NCI-H1417 treated with DMSO at 0.1 percent for 48 hours (cell line): ENCODE results near the gene ZNF804A.

ENCODE experiments used
- DNase-seq: peaks from one replicate; lab custom pipeline; 2025; lab: John Stamatoyannopoulos, UW

ZNF804A gene

DNA sequence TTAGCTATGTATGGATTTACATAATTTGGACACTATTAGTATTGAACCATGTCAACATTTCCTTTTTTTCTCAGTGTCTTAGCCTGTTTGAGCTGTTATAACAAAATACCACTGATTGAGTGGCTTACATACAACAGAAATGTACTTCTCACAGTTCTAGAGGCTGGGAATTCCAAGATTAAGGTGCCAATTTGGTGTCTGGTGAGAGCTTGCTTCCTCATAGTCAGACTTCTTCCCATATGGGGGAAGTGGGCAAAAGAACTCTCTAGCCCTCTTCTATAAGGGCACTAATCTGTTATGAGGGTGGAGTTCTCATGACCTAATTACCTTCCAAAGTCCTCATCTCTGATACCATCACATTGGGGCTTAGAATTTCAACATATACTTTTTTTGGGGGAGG, 12.6 kb downstream of the ZNF804A start:
- DNase-seq, result no peak

DNA sequence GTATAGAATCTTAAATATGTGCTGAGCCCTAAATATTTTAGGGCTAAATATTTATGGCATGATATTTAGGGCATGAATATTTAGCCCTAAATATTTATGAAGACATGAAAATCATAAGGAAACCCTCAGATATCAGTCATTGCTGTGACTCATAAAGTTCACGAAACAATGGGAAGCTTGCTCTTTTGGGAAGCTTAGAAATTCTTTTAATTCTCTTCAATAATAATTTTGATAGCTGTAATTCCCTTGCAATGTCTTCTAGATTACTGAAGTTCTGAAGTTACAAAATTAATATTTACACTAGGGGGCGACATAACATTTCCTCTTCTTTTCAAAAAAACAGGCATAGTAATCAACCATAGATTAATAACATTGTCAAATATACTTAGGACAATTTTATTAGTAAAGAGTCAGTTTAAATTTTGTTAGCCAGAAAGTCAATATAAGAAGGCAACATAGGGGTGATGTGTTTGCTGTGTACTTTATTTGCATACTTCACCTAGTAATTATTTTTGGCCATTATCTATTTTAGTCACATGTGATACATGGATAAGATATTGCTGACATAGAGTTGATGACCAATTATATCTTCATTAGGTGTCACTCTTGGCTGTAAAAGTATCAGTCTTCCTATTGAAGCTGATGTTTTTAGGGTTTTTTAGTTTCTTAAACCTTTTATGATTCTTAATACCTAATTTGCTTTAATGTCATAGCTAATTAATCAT, 13.2 kb downstream of the ZNF804A start:
- DNase-seq, result peak; percentile 22

- no peak for DNase-seq
Observed at GRCh38 chr2:184620367-184620766, 22.0 kb downstream of the ZNF804A start.

DNA sequence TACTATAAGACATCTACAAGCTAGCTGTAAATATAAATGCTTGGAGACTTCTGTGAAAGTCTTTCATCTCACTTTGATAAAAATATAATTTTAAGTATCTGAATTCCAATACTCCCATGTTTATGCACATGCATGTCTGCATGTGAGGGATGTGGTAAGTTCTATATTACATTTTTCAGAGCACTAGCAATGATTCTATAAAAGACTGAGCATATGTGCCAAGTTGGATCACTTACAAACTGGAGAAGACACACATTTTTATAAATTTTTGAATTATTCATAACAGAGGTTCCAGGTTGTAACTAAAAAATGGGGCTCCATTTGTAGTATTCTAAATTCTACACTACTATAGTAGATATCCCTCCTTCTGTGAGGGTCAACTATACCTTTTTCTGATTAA, 26.0 kb downstream of the ZNF804A start:
- DNase-seq, result no peak

DNA sequence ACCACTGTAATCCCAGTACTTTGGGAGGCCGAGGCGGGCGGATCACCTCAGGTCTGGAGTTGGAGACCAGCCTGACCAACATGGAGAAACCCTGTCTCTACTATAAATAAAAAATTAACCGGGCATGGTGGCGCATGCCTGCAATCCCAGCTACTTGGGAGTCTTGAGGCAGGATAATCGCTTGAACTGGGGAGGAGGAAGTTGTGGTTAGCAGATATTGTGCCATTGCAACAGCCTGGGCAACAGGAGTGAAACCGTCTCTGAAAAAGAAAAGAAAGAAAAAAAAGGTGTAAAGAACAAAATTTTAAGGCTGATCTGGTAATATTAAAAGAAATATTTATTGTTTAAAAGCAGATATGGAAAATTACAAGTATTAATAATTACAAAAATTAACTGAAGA, 29.7 kb downstream of the ZNF804A start:
- DNase-seq, result no peak

DNA sequence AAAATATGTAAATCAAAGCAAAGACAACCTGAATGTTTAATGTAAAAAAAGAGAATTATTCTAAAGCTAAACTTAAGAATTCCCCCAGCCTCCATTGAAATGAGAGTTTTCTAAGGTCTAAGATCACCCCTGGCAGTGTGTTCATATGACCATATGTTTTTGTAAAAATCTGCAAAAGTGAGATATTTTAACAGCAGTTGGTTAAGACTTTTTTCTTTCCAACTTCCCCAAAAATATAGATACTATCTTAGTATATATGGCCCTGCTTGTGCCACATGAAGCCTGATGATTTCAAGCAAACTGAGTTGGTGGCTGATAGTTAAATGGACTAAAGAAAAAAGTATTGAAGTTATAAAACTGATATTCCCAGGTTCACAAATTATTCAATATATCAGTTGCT, 35.4 kb downstream of the ZNF804A start:
- no peak for DNase-seq

DNA sequence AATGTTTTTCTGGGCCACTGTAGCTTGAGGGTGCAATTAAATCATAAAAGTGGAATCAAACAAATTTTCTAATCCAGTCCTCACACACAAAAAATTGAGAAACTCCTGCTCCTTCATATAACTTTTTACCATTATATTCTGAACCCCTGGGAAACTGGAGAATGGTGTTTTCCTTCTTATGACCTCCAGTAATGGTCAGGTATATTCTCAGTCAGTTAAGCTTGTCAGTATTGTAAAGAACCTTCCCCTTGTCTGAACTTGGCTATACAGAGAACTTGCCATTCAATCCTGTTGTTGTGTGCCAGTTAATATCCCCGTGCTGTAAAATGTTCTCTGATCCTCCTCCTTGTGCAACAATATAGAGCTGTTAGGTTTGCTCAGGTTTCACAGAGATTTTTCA, 39.5 kb downstream of the ZNF804A start:
- no peak for DNase-seq

DNA sequence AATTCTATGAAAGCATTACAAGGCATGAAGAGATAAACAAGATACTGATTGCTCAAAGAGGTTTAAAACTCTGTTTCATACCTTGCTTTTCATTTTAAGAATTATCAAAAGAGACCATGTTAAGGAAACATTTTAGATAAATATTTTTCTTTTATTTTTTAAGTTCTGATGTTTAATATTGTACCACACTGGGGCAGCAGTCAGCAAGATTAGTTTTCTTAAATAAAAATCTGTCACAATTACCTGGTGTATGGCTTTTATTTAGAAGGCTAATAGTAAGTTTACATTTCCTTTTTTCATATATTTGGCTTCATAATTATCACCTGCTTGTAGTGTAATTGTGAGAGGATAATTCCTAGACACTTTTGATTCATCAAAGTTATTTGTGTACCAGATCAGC, 46.4 kb downstream of the ZNF804A start:
- no peak for DNase-seq

- no peak for DNase-seq
Observed at GRCh38 chr2:184646177-184646576, 47.8 kb downstream of the ZNF804A start.

DNA sequence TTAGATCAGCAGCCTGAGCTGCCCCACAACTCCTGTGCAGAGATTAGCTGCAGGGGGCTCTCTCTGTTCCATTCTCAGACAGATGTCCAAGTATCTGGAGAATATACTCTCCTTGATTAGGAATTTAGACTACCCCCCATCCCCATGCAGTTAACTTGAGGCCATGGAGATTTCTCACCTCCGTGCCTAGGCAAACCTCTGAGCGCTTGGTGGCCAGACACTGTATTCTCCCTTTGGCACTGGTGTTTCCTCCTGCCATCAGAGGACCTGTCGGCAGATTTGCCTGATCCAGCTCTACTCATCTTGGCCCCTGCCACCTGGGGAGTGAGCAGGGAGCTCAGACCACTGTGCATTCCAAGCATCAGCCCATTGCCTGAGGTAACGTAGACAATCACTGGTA, 48.3 kb downstream of the ZNF804A start:
- no peak for DNase-seq

DNA sequence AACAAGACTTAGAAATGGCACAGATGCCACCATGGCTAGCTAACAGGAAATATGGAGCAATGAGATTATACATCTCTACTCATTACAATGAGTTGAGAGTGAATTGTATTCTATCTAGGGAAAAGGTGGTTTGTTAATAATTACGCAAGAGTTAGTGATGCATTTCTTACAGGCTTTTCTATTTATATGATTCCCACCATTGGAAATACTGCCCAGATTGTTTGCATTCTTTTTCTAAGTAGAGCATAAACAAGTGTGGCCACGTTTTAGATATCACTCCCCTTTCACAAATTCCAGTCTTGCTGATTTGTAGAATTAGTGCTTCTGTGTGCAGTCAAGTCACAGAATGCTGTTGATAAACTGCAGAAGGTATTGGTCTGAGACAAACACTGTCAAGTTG, 56.6 kb downstream of the ZNF804A start:
- DNase-seq, result no peak

DNA sequence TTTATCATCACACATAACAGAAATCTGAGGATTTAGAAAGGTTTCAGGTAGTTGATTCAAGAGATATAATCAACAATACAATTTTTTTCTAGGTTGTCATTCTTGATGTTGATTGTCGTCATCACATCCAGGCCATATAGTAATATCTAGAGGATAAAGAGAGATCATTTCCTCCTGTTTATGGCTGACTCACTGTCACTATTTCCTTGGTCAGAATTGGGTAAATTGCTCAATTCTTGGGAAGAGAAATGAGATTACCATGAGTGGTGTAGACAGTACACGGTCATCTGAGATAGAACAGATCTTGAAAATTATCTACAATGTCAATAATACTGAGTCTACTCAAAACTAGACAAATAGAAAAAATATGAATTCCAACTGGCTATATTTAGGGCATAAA, 78.8 kb downstream of the ZNF804A start:
- no peak for DNase-seq

- DNase-seq, result no peak
Observed at GRCh38 chr2:184679219-184680018, 81.1 kb downstream of the ZNF804A start.

DNA sequence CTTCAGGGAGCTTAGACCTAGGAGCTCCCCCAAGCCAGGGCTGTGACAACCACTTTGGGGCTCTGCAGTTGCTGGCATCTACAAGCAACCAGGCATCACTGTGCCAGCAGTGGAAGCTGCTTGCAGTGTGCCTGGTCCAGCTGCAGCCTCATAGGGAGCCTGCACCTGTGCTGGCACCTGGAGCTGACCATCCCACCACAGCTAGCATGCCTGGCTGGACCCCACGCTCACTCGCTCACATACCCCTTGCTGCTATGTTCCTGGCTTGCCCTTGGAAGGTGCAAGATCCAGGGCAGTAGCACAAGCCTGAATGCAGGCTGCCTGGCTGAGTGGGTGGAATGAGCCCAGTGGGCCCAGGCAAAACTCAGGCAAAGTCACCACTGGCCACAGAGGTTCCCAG, 82.5 kb downstream of the ZNF804A start:
- no peak for DNase-seq

DNA sequence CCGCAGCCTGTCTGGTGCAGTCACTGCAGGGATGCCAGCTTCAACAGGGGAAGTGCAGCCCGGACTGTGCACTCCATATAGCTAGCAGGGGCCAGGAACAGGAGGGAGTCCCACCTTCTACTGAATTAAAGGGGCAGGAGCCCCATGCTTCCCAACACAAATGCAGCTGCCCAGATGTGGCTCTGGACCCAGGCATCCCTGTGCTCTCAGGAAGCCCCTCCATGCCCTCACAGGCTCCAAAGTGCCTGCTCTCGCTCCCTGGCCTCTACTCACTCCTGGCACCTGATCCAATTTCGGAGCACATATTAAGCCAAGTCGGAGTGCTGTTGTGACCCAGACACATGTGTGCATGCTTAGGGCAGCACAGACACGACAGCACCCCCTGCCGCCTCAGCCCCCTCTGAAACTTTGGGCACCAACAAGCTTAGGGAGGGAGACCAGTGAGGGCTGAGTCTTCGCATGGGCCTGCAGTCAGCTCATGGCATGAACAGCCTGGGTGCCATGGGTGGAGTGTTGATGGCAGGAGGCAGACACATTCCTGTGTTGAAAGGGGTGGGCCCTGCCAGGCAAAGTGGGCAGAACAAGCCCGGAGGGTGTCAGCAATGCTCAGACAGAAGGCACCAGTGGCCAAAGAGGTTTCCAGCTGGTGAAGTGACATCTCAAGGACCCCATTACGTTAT, 83.5 kb downstream of the ZNF804A start:
- DNase-seq, result no peak

GRCh38 chr2:184683911-184684310, 85.6 kb downstream of the ZNF804A start:
- DNase-seq, result no peak

DNA sequence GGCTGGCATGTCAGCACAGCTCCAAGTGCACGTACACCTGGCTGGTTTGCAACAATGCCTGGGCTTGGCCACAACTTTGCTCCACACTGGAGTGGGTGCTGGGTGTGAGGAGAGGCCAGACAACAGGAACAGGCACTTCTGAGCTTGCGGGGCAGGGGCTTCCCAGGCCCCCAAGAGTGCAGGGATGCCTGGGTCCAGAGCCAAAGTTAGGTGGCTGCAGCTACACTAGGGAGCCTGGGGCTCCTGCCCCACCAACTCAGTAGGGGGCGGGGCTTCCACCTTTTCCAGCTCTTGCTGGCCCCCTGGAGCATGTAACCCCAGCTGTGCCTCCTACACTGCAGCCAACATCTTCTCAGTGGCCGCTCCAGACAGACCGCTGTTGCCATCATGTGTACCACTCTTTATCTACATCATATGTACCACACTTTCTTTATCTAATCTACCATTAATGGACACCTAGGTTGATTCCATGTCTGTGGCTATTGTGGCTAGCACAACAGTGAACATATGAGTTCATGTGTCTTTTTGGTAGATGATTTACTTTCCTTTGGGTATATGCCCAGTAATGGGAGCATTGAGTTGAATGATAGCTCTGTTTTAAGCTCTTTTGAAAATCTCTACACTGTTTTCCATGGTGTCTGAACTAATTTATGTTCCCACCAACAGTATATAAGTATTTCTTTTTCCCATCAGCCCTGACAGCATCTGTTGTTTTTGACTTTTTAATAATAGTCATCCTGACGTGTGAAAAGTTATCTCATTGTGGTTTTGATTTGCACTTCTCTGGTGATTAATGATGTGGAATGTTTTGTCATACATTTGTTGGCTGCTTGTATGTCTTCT, 87.9 kb downstream of the ZNF804A start:
- DNase-seq, result no peak

DNA sequence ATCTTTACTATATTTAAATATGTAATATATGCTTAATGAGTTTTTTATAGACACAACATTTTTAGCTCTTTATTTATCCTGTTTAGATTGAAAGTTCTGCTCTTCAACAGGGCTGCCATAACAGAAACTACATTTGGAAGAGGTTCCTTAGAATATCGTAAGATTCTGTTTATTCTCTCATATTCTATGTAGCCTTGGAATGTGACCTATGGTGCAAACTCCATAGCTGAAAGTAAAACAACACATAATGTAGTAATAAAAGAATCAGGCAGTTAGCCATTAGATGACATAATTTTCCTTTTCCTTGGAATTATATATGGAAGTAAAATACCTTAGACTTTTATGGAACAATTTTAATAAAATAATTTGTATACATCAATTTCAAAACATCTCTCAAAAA, 91.3 kb downstream of the ZNF804A start:
- DNase-seq, result no peak

GRCh38 chr2:184692141-184692734, 93.9 kb downstream of the ZNF804A start:
- DNase-seq, result no peak

GRCh38 chr2:184696644-184697043, 98.3 kb downstream of the ZNF804A start:
- DNase-seq, result no peak

GRCh38 chr2:184698476-184698875, 100.1 kb downstream of the ZNF804A start:
- no peak for DNase-seq

DNA sequence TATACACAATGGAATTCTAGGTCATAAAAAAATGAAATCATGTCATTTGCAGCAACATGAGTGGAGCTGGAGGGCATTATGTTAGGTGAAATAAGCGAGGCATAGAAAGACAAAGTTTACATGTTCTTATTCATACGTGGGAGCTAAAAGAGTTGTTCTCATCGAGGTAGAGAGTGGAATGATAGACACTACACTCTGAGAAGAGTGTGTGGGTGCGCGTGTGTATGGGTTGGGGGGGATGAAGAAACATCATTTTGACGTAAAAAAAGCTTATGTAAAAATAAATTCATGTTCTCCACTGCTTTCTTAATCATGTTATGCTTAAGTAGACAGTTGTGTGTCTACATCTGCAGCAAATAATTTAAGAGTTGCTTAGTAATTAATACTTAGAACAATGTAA, 123.6 kb downstream of the ZNF804A start:
- no peak for DNase-seq
